Progenitor cell of endocrine pancreas (in vitro differentiated cells): ENCODE results near the gene KCNMA1. TPM values are rescaled to one million over a fixed set of nuclear protein-coding genes. Genes with fewer than 3 reads are reported as not detected.

ENCODE experiments used
- DNase-seq: peaks from one replicate; pipeline ENCODE4 v3.0.0; 2021; ENCODE audit warnings: low spot score; ENCODE audit not compliant: unreplicated experiment
- H3K27ac Mint-ChIP-seq: 2 replicates; pipeline ENCODE4 v1.8.0; 2021; ENCODE audit warnings: mild to moderate bottlenecking, moderate library complexity, mixed read lengths
- H3K27me3 Mint-ChIP-seq: 2 replicates; pipeline ENCODE4 v1.8.0; 2021; ENCODE audit warnings: mixed read lengths
- H3K36me3 Mint-ChIP-seq: 2 replicates; pipeline ENCODE4 v1.8.0; 2022; ENCODE audit warnings: mixed read lengths; ENCODE audit not compliant: insufficient read depth
- H3K4me1 Mint-ChIP-seq: 2 replicates; pipeline ENCODE4 v1.8.0; 2021; ENCODE audit warnings: low read depth, mixed read lengths
- H3K4me3 Mint-ChIP-seq: 2 replicates; pipeline ENCODE4 v1.8.0; 2021; ENCODE audit warnings: low read depth, mild to moderate bottlenecking, moderate library complexity, mixed read lengths
- H3K9me3 Mint-ChIP-seq: 2 replicates; pipeline ENCODE4 v1.8.0; 2021; ENCODE audit warnings: low read depth, mixed read lengths
- total RNA-seq: library from RNA; stranded (reverse); gene quantifications from 2 replicates; pipeline ENCODE4 v1.2.1, GENCODE V29; 2021
- TF ChIP-seq, protein P1 (sequence below): fragments of 200-600 bp; sonication (generic); IDR thresholded peaks from one replicate; pipeline ENCODE4 v1.5.0; 2021; ENCODE audit warnings: antibody characterized with exemption, mild to moderate bottlenecking; ENCODE audit not compliant: unreplicated experiment

KCNMA1 gene
- total RNA-seq, 1 donor from 2014 or later = 5.8 TPM

- H3K4me1 Mint-ChIP-seq = peaks cover 4% of the 10 kb centered on the region
- TF ChIP-seq, protein P1, sequence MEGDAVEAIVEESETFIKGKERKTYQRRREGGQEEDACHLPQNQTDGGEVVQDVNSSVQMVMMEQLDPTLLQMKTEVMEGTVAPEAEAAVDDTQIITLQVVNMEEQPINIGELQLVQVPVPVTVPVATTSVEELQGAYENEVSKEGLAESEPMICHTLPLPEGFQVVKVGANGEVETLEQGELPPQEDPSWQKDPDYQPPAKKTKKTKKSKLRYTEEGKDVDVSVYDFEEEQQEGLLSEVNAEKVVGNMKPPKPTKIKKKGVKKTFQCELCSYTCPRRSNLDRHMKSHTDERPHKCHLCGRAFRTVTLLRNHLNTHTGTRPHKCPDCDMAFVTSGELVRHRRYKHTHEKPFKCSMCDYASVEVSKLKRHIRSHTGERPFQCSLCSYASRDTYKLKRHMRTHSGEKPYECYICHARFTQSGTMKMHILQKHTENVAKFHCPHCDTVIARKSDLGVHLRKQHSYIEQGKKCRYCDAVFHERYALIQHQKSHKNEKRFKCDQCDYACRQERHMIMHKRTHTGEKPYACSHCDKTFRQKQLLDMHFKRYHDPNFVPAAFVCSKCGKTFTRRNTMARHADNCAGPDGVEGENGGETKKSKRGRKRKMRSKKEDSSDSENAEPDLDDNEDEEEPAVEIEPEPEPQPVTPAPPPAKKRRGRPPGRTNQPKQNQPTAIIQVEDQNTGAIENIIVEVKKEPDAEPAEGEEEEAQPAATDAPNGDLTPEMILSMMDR = no peak
- H3K36me3 Mint-ChIP-seq = no peaks in the 10 kb centered on the region
- no peak overlapping the region for H3K4me3 Mint-ChIP-seq
- H3K27ac Mint-ChIP-seq = no peak overlapping the region
- no peaks in the 10 kb centered on the region for H3K27me3 Mint-ChIP-seq
- DNase-seq = no peak
- no peaks in the 10 kb centered on the region for H3K9me3 Mint-ChIP-seq
These were observed 498.1 kb downstream of the KCNMA1 start for GRCh38 chr10:77139252-77140160.

DNA sequence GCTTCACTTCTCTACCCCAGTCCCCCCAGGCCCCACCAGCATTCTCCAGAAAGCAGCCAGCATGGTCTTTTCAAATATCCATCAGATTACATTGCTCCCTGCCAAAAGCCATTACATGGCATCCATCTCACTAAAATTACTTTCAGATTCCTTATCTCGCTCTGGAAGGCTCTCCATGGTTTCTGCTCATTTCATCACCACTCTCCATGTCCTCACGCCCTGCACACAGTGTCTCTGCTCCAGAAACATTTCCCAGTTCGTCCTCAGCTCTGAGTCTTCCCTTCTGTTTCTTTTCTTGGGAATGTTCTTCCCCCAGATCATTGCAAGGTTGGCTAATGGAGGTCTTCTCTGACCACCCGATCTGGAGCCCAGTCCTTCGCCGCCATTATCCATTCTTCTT, 499.1 kb downstream of the KCNMA1 start:
- Mint-ChIP-seq H3K9me3 (no peaks in the 10 kb centered on the region), H3K36me3 (no peaks in the 10 kb centered on the region), H3K27me3 (no peaks in the 10 kb centered on the region), H3K27ac (no peak overlapping the region), H3K4me3 (no peak overlapping the region), H3K4me1 (peaks cover 4% of the 10 kb centered on the region)
- TF ChIP-seq, protein P1 = no peak
- DNase-seq = no peak

DNA sequence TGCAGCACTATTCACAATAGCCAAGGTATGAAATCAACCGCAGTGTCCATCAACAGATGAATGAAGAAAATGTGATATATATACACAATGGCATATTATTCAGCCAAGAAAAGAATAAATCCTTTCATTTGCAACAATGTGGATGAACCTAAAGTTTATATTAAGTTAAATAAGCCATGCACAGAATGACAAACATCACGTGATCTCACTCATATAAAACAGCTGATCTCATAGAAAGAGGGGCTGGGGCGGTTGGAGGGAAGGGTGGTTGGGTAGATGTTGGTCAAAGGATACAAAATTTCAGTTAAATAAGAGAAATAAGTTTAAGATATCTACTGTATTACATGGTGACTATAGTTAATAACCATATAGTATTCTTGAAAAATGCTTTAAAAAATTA, 502.1 kb downstream of the KCNMA1 start:
- no peaks in the 10 kb centered on the region for H3K9me3 Mint-ChIP-seq
- no peak overlapping the region for H3K27ac Mint-ChIP-seq
- no peak overlapping the region for H3K4me3 Mint-ChIP-seq
- H3K4me1 Mint-ChIP-seq = peaks cover 6% of the 10 kb centered on the region
- no peaks in the 10 kb centered on the region for H3K36me3 Mint-ChIP-seq
- no peaks in the 10 kb centered on the region for H3K27me3 Mint-ChIP-seq
- TF ChIP-seq, protein P1 = no peak
- no peak for DNase-seq

GRCh38 chr10:77131214-77131613, 506.4 kb downstream of the KCNMA1 start:
- no peaks in the 10 kb centered on the region for H3K36me3 Mint-ChIP-seq
- no peak overlapping the region for H3K4me3 Mint-ChIP-seq

GRCh38 chr10:77127243-77127642, 510.4 kb downstream of the KCNMA1 start:
- TF ChIP-seq, protein P1 = no peak
- no peak overlapping the region for H3K4me3 Mint-ChIP-seq
- no peaks in the 10 kb centered on the region for H3K36me3 Mint-ChIP-seq
- peaks cover 12% of the 10 kb centered on the region for H3K4me1 Mint-ChIP-seq
- peaks cover 3% of the 10 kb centered on the region for H3K27me3 Mint-ChIP-seq
- DNase-seq = no peak
- peaks cover 3% of the 10 kb centered on the region for H3K9me3 Mint-ChIP-seq
- H3K27ac Mint-ChIP-seq = no peak overlapping the region

More at GRCh38 chr10:77131214-77131613, 506.4 kb downstream of the KCNMA1 start:
- DNase-seq = no peak
- TF ChIP-seq, protein P1 = no peak
- peaks cover 2% of the 10 kb centered on the region for H3K4me1 Mint-ChIP-seq
- no peaks in the 10 kb centered on the region for H3K9me3 Mint-ChIP-seq
- H3K27me3 Mint-ChIP-seq = peaks cover 3% of the 10 kb centered on the region
- H3K27ac Mint-ChIP-seq = no peak overlapping the region
